ENCODE measurements around the gene WWOX. TPM values are rescaled to one million over a fixed set of nuclear protein-coding genes. Genes with fewer than 3 reads are reported as not detected.

WWOX gene
- total and polyA plus RNA-seq, 2 of the 13 experiments (the other 11 are each of a cell fraction or from before 2014, with no cell fraction given), result 9.1 to 37.4 TPM

DNA sequence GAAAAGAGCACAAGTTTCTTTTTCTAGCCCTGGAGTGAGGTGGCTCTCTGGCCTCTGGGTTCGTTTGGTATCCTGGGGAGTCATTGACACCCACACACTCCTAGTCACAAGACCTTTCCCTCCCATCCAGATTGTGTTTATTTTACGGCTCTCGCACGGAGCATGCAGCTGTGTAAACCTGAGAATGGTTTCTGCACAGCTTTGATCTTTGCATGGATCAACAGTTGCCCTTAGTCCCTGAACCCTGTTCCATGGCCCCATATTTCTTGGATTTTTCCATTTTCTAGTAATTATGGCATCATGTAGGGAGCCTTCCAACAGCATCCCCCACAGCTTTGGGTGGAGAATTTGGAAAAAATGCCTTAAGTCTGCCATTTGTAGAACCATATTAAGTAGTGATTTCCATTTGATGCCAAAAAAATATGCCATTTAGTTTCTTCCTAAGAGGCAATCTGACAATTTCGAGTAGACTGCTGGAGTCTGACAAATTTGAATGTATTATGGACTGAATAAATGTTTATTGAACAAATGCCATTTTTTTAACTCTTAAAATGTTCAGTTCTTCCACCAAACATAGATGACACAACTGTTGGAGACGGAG, 197.7 kb downstream of the WWOX start (continued):
- TF ChIP-seq, protein P1, sequence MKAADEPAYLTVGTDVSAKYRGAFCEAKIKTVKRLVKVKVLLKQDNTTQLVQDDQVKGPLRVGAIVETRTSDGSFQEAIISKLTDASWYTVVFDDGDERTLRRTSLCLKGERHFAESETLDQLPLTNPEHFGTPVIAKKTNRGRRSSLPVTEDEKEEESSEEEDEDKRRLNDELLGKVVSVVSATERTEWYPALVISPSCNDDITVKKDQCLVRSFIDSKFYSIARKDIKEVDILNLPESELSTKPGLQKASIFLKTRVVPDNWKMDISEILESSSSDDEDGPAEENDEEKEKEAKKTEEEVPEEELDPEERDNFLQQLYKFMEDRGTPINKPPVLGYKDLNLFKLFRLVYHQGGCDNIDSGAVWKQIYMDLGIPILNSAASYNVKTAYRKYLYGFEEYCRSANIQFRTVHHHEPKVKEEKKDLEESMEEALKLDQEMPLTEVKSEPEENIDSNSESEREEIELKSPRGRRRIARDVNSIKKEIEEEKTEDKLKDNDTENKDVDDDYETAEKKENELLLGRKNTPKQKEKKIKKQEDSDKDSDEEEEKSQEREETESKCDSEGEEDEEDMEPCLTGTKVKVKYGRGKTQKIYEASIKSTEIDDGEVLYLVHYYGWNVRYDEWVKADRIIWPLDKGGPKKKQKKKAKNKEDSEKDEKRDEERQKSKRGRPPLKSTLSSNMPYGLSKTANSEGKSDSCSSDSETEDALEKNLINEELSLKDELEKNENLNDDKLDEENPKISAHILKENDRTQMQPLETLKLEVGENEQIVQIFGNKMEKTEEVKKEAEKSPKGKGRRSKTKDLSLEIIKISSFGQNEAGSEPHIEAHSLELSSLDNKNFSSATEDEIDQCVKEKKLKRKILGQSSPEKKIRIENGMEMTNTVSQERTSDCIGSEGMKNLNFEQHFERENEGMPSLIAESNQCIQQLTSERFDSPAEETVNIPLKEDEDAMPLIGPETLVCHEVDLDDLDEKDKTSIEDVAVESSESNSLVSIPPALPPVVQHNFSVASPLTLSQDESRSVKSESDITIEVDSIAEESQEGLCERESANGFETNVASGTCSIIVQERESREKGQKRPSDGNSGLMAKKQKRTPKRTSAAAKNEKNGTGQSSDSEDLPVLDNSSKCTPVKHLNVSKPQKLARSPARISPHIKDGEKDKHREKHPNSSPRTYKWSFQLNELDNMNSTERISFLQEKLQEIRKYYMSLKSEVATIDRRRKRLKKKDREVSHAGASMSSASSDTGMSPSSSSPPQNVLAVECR (CRISPR knock-in tag; IDR thresholded peaks at IDR 0.05; ENCODE audit: borderline replicate concordance), result peak; percentile 75; the same call in 1 of the 2 replicates
- peak; percentile 73 for TF ChIP-seq ZBTB21 (CRISPR knock-in tag; IDR thresholded peaks at IDR 0.05)
- no peak for TF ChIP-seq NR3C1 (CRISPR knock-in tag; IDR thresholded peaks at IDR 0.05)
- TF ChIP-seq MTF1 (CRISPR knock-in tag; IDR thresholded peaks at IDR 0.05), result no peak
- TF ChIP-seq, protein P2, sequence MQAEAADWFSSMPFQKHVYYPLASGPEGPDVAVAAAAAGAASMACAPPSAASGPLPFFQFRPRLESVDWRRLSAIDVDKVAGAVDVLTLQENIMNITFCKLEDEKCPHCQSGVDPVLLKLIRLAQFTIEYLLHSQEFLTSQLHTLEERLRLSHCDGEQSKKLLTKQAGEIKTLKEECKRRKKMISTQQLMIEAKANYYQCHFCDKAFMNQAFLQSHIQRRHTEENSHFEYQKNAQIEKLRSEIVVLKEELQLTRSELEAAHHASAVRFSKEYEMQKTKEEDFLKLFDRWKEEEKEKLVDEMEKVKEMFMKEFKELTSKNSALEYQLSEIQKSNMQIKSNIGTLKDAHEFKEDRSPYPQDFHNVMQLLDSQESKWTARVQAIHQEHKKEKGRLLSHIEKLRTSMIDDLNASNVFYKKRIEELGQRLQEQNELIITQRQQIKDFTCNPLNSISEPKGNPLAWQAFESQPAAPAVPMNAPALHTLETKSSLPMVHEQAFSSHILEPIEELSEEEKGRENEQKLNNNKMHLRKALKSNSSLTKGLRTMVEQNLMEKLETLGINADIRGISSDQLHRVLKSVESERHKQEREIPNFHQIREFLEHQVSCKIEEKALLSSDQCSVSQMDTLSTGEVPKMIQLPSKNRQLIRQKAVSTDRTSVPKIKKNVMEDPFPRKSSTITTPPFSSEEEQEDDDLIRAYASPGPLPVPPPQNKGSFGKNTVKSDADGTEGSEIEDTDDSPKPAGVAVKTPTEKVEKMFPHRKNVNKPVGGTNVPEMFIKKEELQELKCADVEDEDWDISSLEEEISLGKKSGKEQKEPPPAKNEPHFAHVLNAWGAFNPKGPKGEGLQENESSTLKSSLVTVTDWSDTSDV (CRISPR knock-in tag; IDR thresholded peaks at IDR 0.05), result no peak
- TF ChIP-seq PAWR (CRISPR knock-in tag; IDR thresholded peaks at IDR 0.05; ENCODE audit: borderline replicate concordance), result no peak
- TF ChIP-seq POGZ (CRISPR knock-in tag; IDR thresholded peaks at IDR 0.05), result peak; percentile 100
- TF ChIP-seq ELF1 (CRISPR knock-in tag; IDR thresholded peaks at IDR 0.05), result peak; percentile 39; the same call in 1 of the 2 replicates
- TF ChIP-seq, protein P3, sequence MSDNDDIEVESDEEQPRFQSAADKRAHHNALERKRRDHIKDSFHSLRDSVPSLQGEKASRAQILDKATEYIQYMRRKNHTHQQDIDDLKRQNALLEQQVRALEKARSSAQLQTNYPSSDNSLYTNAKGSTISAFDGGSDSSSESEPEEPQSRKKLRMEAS (IDR thresholded peaks at IDR 0.05), result peak; percentile 95
- peak; percentile 85 for TF ChIP-seq NKX3-1 (CRISPR knock-in tag; IDR thresholded peaks at IDR 0.05)
- no peak for TF ChIP-seq ZNF256 (CRISPR knock-in tag; conservative IDR thresholded peaks at IDR 0.05)
- no peak for TF ChIP-seq GTF2F1 (IDR thresholded peaks at IDR 0.05; ENCODE audit: low read length)
- TF ChIP-seq, protein P4, sequence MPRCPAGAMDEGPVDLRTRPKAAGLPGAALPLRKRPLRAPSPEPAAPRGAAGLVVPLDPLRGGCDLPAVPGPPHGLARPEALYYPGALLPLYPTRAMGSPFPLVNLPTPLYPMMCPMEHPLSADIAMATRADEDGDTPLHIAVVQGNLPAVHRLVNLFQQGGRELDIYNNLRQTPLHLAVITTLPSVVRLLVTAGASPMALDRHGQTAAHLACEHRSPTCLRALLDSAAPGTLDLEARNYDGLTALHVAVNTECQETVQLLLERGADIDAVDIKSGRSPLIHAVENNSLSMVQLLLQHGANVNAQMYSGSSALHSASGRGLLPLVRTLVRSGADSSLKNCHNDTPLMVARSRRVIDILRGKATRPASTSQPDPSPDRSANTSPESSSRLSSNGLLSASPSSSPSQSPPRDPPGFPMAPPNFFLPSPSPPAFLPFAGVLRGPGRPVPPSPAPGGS (CRISPR knock-in tag; IDR thresholded peaks at IDR 0.05), result peak; percentile 79; the same call in 1 of the 2 replicates
- no peak for TF ChIP-seq ZC3H4 (CRISPR knock-in tag; IDR thresholded peaks at IDR 0.05; ENCODE audit: borderline replicate concordance)
- TF ChIP-seq, protein P5, sequence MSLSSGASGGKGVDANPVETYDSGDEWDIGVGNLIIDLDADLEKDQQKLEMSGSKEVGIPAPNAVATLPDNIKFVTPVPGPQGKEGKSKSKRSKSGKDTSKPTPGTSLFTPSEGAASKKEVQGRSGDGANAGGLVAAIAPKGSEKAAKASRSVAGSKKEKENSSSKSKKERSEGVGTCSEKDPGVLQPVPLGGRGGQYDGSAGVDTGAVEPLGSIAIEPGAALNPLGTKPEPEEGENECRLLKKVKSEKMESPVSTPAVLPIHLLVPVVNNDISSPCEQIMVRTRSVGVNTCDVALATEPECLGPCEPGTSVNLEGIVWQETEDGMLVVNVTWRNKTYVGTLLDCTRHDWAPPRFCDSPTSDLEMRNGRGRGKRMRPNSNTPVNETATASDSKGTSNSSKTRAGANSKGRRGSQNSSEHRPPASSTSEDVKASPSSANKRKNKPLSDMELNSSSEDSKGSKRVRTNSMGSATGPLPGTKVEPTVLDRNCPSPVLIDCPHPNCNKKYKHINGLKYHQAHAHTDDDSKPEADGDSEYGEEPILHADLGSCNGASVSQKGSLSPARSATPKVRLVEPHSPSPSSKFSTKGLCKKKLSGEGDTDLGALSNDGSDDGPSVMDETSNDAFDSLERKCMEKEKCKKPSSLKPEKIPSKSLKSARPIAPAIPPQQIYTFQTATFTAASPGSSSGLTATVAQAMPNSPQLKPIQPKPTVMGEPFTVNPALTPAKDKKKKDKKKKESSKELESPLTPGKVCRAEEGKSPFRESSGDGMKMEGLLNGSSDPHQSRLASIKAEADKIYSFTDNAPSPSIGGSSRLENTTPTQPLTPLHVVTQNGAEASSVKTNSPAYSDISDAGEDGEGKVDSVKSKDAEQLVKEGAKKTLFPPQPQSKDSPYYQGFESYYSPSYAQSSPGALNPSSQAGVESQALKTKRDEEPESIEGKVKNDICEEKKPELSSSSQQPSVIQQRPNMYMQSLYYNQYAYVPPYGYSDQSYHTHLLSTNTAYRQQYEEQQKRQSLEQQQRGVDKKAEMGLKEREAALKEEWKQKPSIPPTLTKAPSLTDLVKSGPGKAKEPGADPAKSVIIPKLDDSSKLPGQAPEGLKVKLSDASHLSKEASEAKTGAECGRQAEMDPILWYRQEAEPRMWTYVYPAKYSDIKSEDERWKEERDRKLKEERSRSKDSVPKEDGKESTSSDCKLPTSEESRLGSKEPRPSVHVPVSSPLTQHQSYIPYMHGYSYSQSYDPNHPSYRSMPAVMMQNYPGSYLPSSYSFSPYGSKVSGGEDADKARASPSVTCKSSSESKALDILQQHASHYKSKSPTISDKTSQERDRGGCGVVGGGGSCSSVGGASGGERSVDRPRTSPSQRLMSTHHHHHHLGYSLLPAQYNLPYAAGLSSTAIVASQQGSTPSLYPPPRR (CRISPR knock-in tag; IDR thresholded peaks at IDR 0.05; ENCODE audit: borderline replicate concordance), result peak; percentile 99
- no peak for TF ChIP-seq ZNF790 (CRISPR knock-in tag; IDR thresholded peaks at IDR 0.05; ENCODE audit: borderline replicate concordance)
- TF ChIP-seq KDM5A (IDR thresholded peaks at IDR 0.05; ENCODE audit: borderline replicate concordance, low read length), result no peak
